Skin epidermis (tissue), 12 donors: ENCODE measurements around the gene SSPN.
A peak's percentile ranks its signal among the peaks of the same experiment; 100 is the strongest.

ENCODE experiments used
- H3K27ac ChIP-seq, 21 experiments: fragments of 200-600 bp; sonication (generic) in 11 of 21; one replicate each; pipeline ENCODE4 v1.5.0; 2020; ENCODE audit warnings: mild to moderate bottlenecking in 3 of 21, inconsistent platforms in 2 of 21, moderate library complexity in 2 of 21
- H3K4me3 ChIP-seq, 7 experiments: fragments of 200-600 bp; sonication (generic) in 2 of 7; one replicate each; pipeline ENCODE4 v1.5.0; 2020; ENCODE audit warnings: inconsistent platforms in 2 of 7, mild to moderate bottlenecking in 2 of 7, moderate library complexity in 1 of 7

SSPN gene, protein sequence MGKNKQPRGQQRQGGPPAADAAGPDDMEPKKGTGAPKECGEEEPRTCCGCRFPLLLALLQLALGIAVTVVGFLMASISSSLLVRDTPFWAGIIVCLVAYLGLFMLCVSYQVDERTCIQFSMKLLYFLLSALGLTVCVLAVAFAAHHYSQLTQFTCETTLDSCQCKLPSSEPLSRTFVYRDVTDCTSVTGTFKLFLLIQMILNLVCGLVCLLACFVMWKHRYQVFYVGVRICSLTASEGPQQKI

DNA sequence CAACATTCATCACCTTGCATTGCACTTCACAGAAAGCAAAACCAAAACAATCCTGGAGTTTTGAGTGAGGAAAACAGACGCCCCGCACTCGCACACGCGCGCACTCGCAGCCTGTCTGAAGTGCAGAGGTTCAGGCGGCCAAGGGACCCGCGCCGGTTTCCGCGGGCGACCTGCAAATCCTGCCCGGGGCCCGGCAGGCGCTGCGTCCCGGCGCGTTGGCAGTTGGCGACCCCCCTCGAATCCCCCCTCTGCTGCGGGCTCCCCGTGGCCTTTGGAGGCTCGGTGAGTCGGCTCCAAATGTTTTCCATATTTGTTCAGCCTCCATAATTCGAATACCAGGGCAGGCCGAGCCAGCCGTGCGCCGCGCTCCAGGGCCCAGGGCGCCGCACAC lies at the start of gene SSPN:
Gene SSPN, plus strand, starts transcription at position 324 of the 391 bp plus-strand sequence. CDS start 100 bp downstream, outside the sequence.
- Histone ChIP-seq H3K27ac (peak within 1 kb of the TSS; percentile 23 to 90 (median 83)), H3K4me3 (peak within 1 kb of the TSS; percentile 38 to 61 (median 43))

DNA sequence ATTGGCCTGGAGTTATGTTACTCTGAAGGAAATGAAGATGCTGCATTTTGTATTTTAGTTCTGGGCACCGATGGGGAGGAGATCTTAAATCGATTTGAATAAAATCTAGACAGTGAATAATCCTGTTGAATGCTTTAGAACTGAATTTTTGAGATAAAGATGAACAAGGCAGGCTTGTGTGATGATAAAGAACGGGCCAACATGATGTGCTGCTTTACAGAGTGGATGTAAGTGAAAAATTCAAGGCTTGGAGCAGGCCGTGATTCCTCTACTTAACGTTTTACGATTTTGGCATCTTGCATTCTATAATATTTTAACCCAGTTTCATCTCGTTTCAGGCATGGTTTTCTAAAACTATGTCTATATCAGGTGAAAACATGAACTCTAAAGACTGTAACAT lies 47.1 kb upstream of the SSPN start:
- H3K4me3 ChIP-seq = no peak overlapping the region

DNA sequence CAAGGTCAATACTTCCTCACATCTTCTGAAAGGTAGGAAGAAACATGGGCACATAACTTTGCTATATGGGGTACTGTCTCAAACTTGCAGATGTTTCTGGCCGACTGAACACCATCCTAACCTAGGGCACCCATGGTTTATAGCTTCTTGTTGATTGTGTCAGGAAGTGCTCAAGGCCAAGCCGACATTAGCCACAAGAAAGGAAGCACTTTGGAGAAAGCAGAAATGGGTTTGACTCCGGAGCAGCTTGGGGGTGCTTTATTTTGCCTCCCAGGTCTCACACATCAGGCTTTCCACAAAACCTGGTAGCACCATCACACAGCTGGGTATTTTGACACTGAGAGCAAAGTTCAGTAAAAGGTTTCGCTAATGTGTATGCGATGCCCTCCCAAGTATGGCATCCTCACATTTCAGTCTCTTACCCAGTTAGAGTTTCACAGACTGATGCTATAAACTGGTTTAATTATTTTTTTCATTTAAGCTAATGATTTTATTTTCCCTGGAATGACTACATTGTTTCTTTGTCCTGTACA lies 45.3 kb upstream of the SSPN start:
- H3K27ac ChIP-seq = no peak overlapping the region
- H3K4me3 ChIP-seq = no peak overlapping the region

More for the DNA sequence above, 47.1 kb upstream of the SSPN start:
- no peak overlapping the region for H3K27ac ChIP-seq

DNA sequence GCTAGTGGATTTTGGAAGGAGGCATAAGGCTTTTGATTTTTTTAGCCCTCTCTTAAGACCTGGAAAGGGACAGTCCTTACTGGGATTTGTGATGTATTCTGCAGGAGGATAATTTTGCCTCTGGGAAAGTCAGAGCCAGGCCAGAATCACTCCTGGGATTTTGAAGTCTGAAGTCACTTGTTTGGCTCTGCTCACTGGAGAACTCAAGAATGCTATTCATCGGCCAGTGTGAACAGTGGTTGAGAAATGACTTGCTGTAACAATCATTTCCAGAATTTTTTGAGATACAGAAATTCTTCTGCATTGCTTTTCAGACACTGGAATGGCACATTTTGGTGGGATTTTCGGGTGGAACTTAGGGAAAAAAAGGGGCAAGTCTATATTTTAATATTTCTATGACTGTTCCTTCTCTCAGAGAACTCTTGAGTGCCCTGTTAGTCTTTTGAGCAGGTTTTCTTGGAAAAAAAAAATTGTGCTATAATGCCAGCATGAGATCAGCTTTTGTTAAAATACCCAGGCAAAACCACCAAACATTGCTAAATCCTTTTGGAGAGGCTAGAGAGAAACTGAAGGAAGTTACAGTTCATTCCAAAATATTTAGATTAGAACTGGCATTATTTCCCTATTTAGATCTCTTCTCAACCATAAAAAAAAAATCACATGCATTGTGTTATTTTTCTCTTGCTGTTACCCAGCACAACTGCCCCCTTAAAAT lies 44.5 kb upstream of the SSPN start:
- H3K27ac ChIP-seq = peak overlapping the region in 2 of 21 experiments; percentile 20 to 46
- no peak overlapping the region for H3K4me3 ChIP-seq

DNA sequence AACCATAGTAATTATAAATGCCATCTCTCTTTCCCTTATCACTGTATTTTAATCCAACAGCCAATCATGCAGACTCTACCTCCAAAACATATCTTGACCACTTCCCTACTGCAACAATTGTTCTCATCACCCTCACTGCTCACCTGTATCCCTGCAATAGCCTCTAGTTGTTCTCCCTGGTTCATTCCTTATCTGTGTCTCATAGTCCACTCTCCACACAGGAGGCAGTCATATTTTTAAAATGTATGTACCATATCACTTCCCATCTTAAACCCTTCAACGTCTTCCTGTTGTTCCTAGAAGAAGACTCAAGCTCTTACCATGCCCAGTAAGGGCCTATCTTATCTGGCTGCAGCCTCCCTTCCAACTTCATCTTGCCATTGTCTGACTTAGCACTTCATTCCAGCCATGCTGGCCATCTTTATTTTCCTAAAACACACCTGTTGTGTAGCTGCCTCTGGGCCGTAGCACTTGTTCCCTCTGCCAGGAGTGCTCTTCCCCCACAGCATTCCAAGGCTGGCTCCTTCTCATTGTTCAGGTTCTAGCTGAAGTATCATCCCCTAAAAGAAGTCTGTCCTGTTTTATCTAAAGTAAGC lies 42.8 kb upstream of the SSPN start:
- no peak overlapping the region for H3K27ac ChIP-seq

DNA sequence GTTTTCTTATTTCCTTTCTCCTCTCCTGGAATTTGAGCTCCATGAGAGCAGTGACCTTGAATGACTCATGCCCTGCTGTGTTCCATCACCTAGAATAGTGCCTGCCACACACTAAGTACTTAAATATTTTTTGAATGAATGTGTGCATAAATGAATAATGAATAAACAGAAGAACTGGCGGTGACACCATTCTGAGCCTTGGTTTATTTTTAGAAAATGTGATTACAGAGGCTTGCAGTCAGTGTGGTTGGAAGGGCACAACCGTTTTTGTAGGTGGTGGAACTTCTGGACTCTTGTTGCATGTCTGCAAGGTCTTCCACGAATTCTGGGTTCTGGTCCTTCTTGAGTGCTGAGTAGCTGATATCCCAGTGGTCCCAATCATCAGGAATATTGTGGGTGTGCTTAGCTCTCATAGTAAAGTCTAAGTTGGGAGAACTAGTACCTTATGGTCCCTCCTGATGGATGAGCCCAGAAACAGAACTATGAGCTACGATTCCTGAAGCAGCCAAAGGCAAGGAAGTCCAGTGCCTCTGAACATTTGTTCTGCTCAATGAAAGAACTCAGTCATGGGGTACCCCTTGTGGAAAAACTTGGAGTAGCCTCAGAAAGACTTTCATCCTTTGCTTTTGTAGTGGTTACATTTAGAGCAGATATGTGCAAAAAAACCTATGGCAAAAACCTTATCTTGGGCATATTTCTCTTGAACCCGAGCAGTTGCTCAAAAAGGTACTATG lies 41.8 kb upstream of the SSPN start:
- Histone ChIP-seq H3K4me3 (no peak overlapping the region), H3K27ac (no peak overlapping the region)

More for the DNA sequence above, 42.8 kb upstream of the SSPN start:
- no peak overlapping the region for H3K4me3 ChIP-seq

DNA sequence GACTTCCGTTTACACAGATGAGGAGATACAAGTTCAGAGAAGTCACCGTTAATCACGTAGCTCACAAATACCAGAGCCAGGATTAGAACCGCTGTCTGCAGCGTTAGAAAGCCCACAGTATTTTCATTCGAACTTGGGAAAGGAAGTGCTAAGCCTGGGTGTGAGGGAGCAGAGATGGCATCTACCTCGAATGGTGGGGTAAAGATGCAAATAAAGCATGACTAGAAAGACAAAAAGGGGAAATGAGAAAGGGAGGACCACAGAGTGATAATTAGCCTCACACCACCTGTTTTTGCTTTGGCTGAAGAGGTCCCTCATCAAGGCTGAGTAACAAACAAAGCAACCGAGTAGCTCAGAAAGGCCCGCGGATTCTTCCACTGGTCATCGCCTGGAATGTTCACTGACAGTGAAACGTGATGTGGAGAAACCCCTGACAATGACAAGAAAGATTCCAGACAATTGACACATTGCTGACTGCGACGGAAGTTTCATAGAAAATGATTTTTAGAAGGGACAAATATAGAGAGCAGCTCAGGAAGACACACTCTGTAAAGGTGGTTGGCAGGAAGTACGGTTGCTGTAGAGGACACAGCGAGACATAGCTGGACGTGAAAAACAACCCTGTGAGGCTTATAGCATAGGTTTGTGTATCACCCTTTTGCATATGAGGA lies 39.0 kb upstream of the SSPN start:
- Histone ChIP-seq H3K4me3 (no peak overlapping the region), H3K27ac (peak overlapping the region in 1 of 21 experiments; percentile 10)

DNA sequence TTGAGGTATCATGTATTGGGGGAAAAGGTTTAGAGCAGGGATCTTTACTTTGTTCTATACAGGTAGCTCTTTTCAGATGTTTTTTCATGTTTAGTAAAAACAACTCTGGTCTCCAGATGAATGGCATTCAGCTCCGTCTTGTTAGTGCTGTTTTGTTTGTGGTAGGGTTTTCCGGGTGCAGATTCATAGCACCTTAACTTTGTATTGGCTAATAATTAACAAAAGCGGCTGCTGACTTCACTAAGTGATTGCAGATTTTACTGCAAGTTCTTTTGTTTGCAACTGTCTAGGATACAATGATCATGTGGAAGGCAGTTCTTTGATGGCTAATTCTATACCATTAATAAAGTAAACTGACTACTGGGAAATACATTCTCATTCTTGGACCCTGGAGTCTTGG lies 38.4 kb upstream of the SSPN start:
- Histone ChIP-seq H3K4me3 (no peak overlapping the region), H3K27ac (peak overlapping the region in 1 of 21 experiments; percentile 10)

DNA sequence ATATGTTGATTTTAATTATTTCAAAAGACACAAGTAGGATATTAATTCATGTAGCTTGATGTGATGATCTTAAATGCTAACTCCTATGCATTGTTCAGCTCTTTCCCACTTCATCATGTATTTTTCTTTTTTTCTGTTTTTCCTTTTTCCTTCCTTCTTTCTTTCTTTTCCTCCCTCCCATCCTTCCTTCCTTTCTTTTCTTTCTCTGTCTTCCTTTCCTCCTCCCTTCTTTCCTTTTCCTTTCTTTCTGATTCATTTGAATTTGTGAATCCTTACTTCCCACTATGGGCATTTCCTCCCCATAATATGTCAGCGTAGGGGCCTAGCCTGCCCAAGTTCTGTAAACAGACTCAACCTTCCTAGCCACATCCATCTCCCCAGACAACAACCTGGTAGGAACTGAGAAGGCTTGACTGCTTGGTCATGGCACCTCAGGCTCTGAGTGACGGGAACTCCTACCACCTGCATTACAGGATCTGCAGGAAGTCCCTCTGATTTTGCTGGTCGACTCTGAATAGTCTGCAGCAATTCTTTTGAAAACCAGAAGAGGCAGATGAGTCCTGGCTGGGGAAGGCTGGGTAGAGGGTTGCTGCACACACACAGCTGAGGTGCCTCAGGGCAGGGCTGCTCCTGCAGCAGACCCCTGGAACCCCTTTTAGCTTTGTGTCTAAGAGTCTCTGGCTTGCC lies 37.2 kb upstream of the SSPN start:
- Histone ChIP-seq H3K4me3 (no peak overlapping the region), H3K27ac (peak overlapping the region in 1 of 21 experiments; percentile 14)

DNA sequence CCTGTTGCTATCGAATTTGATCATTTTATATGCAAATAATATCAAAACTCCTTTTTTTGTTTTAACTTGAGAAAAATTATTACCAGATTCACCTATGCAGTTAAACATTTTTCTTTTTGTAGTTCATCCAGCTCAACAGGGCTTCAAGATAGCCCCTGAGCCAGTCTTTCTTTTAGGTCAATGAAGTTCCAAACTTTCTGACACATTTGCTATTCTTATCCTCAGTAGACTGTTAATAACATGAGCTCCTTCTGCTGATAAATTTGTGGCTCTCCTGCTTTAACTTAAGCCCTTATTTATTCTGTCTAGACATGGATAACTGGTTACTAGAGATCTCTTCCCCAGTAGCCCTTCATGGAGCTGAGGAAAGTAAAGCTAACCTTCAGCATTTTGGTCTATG lies 33.2 kb upstream of the SSPN start:
- Histone ChIP-seq H3K4me3 (no peak overlapping the region), H3K27ac (no peak overlapping the region)

DNA sequence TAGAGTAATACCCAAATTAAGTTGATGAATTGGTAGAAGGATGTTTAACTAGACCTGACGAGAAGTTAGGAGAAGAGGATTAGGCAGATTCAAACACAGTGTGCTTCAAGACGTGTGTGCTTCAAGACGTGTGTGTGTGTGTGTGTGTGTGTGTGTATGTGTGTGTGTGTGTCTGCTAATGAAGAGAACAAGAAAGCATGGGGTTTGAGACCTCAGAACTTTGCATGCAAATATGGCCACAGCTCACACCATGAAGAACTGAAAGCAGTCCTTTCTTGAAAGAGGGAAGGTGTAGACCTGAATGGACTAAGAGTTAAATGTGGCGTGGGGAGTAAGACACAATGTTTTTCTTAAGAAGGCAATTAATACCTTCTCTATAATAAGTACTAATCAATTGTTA lies 32.5 kb upstream of the SSPN start:
- Histone ChIP-seq H3K4me3 (no peak overlapping the region), H3K27ac (no peak overlapping the region)

DNA sequence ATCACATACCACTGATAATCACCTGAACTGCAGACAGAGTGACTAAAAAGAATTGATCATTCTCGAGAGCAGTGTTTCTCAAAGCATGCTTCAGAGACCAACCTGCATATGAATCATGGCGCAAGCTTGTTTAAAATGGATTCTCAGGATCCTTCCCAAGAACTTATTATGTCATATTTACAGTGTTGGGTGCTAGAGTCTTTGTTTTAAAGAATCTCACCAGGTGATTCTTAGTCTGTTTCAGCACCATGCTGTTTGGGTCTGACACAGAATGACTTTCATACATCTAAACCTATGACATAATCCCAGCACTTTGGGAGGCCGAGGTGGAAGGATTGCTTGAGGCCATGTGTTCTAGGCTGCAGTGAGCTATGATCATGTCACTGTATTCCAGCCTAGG lies 31.3 kb upstream of the SSPN start:
- Histone ChIP-seq H3K27ac (no peak overlapping the region), H3K4me3 (no peak overlapping the region)

DNA sequence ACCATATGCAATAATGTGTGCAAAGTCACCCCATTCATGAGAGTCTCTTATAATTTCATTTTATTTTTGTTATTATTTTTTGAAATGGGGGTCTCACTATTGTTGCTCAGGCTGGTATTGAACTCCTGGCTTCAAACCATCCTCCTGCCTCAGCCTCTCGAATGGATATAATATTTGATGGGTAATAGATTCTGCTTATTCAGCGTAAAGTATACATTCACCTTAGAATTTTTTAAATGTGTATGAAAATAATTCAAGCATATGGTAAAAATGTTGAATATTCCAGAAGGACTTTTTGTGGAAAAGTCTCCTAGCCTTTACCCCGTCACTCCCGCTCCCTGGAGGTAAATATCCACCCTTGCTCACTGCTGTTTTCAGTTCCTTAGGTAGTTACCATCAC lies 23.4 kb upstream of the SSPN start:
- H3K4me3 ChIP-seq = no peak overlapping the region
- H3K27ac ChIP-seq = no peak overlapping the region

DNA sequence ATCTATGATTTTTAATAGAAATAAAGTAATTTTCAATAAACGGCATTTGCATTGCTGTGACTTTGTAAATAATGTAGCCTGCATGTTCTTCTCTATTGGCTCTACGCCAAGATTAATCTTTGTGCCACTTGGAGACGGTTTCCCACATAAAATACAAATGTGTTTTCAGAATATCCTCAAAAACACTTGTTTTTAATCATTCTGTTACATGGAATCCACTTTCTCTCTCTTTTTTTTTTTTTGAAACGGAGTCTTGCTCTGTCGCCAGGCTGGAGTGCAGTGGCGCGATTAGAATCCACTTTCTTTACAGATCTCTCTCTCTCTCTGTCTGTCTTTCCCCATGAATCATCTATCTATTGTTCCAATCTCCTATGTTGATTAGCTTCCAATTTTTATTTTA lies 22.8 kb upstream of the SSPN start:
- H3K27ac ChIP-seq = no peak overlapping the region

DNA sequence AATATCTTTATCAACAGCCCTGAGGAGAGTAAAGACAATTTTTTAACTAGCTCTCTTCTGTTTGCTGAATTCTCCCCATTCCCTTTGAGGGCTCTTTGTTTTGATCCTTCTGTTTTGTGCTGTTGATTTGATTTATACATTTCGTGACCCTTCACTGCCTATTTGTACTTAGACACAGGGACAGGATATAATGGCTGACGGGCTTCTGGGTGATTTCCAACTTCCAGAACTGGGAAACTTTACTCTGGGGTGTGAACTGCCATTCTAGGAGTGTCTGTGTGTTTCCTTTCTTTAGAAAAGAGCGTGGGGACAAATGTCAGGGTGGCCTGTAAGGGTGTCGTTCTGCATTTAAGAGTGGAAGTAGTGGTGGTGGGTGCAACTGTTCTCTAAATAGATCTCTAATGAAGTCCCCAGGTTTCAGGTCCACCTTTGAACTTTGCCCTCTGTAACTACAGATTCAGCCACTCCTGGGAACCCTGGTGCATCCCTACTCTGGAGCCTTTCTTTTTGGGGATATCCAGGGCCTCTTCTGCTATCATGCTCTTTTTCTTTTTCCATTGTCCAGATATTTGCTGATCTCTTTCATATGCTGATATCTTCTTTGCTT lies 22.3 kb upstream of the SSPN start:
- Histone ChIP-seq H3K27ac (no peak overlapping the region), H3K4me3 (no peak overlapping the region)

More for the DNA sequence above, 22.8 kb upstream of the SSPN start:
- H3K4me3 ChIP-seq = no peak overlapping the region

DNA sequence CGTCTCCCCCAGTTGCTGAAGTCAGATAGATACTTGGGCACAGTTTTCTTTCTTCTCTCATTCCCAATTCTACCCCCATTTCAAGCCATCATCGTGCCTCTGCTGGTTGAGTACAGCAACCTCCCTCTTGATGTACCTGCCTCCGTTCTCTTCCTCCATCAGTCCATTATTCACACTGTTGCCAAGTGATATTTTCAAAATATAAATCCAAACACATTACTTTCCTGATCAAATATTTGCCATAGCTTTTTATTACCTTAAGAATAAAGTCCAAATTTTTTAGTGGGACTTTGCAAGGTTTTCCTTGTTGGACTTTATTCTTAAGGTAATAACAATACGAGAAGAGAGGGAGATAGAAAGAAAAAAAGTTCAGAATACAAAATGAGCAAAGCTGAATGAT lies 18.6 kb upstream of the SSPN start:
- H3K27ac ChIP-seq = no peak overlapping the region
- no peak overlapping the region for H3K4me3 ChIP-seq

DNA sequence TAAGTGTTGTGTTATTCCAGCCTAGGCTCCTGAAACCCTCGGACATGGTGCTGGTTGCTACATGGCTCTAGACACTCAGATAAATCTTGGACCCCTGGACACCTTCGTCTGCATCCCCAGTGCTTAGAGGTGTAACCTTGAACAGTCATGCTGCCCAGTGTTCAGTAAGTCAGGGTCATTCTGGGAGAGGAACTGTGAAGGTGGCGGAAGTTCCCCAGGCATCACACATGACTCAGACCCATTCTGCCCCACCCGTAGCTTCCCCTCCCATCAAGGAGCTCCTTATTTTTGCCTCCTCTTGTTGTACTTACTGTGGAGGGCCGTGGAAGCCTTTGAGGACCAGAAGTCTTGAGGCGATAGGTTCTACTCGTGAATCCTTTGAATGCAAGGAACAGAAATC lies 18.1 kb upstream of the SSPN start:
- H3K4me3 ChIP-seq = no peak overlapping the region
- no peak overlapping the region for H3K27ac ChIP-seq

DNA sequence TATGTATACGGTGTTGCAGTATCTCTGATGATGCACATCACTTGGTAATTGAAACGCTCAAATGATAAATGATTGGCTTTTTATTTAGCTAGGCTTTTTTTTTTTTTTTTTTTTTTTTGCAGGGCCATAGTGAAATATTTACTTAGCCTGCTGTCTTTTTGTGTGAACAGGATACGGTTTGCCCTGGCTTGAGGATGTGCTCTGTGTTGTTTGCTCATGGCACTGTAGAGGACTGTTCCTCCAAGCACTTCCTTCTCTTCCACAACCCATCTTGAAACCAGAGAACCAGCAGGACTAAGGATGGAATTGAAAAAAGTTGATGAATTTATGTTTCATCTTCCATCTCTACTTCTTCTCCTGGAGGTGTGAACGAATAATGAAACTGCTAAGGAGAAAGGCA lies 15.5 kb upstream of the SSPN start:
- Histone ChIP-seq H3K27ac (no peak overlapping the region), H3K4me3 (no peak overlapping the region)

DNA sequence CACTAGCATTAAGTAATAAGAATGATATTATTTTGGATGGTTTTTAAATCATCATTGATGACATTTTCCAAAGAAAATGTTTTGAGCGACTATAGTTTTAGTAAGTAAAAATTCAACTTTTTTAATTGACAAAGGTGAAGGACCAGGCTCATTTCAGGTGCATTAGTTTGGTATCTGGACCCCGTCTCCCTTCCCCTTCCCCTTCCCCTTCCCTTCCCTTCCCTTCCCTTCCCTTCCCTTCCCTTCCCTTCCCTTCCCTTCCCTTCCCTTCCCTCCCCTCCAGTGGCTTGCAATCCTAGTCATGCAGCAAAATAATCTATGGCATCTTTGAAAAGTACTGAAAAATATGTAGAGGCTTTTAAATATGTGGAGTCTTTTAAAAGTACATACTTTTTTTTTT lies 13.0 kb upstream of the SSPN start:
- Histone ChIP-seq H3K4me3 (no peak overlapping the region), H3K27ac (no peak overlapping the region)
